Right hindlimb (tissue), 1 donor: ENCODE data around the gene NOL3.

Source experiments
- DNase-seq: peaks from one replicate; pipeline ENCODE4 v3.0.0-alpha.2; 2018

The NOL3 gene

DNA sequence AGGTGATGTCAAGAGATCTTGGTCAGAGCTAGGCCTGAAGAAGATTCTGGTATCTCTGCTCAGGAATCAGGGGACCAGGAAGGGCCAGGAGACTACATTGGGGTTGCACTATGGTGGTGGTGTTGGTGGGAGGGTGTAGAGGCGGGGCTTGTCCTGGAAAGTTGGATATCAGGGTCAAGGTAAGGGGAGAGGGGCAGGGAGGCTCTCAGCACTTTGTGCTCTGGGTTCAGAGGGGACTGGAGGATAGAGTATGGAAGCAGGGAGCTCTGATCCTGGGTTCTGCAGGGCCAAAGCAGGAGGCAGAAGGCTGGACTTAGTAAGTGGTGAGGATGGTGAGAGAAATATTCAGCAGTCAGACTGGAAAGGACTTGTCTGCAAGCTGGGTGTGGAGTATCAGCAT, 3.0 kb downstream of the NOL3 start:
- DNase-seq: no peak

DNA sequence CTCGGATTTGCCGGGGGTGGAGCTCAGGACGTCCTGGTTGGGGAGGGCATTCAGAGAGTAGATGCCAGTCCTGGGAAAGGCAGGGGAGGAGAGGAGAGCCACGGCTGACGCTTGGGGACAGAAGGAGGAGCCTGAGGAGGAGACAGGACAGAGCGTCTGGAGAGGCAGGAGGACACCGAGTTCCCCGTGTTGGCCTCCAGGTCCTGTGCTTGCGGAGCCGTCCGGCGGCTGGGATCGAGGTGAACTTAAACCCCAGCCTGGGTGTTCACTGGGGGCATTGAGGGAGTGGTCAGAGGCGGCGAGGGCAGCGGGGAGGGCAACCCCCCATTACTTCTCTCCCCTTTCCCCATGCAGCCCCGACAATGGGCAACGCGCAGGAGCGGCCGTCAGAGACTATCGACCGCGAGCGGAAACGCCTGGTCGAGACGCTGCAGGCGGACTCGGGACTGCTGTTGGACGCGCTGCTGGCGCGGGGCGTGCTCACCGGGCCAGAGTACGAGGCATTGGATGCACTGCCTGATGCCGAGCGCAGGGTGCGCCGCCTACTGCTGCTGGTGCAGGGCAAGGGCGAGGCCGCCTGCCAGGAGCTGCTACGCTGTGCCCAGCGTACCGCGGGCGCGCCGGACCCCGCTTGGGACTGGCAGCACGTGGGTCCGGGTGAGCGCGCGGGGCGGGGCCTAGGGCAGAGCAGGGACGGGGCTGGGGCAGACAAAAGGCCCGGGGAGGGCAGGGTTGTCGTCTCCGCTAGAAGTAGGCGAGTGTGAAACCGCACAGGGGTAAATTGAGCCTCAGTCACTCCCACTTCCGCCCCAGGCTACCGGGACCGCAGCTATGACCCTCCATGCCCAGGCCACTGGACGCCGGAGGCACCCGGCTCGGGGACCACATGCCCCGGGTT, 3.7 kb downstream of the NOL3 start:
- DNase-seq: peak; percentile 81

DNA sequence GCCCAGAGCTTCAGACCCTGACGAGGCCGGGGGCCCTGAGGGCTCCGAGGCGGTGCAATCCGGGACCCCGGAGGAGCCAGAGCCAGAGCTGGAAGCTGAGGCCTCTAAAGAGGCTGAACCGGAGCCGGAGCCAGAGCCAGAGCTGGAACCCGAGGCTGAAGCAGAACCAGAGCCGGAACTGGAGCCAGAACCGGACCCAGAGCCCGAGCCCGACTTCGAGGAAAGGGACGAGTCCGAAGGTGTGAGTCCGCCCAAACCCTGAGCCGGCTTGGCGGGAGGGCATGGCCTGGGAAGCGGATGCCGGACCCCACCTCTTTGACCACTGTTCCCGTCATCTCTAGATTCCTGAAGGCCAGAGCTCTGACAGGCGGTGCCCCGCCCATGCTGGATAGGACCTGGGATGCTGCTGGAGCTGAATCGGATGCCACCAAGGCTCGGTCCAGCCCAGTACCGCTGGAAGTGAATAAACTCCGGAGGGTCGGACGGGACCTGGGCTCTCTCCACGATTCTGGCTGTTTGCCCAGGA, 4.4 kb downstream of the NOL3 start:
- no peak for DNase-seq

DNA sequence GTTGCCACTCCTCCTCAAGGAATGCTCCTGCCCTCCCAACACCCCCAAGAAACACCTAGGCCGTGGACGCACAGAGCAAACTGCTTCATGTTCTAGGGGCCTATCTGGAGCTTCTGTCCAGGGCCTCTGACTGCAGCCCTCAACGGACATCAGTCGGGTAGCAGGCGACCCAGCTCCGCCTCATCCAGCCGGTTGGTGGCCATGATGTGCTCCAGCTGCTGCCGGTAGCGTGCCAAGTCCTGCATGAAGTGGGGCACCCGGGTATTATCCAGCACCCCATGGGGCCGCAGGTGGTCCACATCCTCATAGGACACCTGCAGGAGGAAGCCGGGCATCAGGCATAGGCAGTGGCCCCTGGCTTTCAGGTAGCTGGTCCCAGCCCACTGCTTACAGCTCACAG, 6.3 kb downstream of the NOL3 start:
- DNase-seq: no peak

DNA sequence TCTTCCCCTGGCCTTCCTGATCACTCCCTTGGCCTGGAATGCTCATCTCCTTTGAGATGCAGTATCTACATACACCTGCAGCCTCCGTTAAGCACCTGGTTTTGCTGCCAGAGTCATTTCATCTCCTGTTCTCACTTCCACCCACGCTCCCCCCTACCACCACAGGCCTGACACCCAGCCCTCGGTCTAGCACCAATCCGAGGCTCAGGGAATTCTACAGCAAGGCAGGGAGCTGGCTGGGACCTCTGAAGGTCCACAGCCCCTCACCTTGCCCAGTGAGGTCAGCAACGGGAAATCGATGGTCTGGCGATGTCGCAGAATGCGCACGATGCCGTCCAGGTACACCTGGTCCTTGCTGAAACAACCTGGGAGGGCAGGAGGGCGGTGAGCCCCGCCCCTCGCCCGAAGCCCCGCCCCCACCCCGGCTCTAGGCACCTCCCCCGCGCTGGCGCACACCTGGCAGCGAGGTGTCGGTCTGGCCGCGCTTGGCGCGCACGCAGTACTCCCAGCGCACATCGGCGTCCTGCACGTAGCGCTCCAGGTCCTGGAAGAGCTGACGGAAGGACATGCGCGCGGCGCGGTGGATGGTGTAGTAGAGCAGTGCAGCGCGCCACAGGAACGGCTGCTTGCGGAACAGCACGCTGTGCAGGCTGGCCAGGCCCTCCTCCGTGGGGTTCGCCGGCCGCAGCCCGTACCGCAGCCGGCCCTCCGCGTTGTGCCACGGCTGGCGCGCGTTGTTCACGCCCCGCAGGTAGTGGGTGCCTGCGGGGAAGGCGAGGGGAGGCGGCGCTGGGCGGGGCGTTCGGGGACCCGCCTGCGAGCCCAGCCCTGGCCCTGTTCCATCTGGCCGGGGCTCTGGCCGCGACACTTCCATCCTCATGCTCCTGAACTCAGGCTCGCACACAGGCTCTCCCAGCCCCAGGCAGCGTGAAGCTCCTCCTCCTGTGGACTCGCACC, 7.7 kb downstream of the NOL3 start:
- peak; percentile 76 for DNase-seq

DNA sequence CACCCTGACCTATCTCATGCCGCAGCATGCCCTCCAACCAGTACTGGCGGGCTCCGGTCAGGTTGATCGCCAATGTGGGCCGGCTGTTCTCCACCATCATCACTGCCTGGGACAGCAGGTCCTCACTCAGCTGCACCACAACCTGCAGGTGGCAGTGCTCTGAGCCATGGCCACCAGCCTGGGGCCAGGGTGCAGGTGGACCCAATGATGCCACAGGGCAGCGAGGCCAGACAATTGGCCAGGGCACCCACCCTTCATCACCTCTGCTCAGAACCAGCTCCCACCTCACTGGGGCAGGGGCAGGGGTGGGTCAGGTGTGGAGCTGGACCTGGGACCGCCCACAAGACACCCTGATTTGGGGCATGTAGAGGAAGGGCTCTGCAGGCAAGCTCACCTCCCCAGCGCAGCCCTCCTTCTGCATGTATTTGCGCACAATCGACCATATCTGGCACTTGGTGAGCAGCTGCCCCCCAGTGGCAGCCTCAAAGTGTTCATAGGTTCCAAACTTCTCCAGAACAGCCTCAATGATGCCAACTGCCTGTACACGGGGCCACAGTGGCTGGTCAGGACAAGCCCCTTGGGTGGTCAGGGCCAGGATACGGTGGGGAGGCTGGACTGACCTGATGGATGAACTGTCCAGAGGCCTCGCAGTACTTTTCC, 9.2 kb downstream of the NOL3 start:
- no peak for DNase-seq

DNA sequence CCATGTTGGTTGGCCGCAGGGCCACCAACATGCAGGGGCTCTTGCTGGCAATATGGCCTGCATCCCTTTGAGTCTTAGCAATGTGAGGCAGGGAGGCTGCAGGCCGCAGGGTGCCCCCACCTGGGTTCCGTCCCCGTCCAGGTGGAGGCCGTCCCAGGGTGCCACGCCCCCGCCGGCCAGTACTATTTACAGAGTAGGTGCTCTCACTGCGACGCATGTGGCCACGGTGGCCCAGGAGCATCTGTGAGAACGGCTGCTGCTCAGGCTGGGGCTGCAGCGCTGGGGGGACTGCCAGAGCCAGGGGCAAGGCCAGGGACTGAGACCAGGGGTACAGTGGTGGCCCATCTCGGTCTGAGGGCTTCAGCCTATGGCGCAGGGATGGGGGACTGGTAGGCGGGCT, 9.8 kb downstream of the NOL3 start:
- no peak for DNase-seq

DNA sequence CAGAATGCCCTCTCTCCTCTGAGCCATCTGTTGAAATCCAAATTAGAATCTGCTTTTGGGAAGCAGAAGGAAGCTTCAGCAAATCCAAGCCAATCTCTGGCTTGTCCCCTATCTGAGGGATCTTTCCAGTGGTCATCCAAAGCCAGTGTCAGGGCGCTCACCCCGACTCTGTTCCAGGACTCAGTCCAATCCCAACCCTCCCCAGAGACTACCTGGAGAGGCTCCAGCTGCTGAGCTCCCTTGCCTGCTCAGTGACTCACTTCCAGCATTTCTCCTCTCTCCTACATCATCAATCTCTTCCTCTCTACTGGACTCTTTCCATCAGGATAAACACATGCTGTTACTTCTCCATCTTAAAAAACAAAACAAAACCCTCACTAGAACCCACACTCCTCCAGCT, 11.0 kb downstream of the NOL3 start:
- DNase-seq: no peak

DNA sequence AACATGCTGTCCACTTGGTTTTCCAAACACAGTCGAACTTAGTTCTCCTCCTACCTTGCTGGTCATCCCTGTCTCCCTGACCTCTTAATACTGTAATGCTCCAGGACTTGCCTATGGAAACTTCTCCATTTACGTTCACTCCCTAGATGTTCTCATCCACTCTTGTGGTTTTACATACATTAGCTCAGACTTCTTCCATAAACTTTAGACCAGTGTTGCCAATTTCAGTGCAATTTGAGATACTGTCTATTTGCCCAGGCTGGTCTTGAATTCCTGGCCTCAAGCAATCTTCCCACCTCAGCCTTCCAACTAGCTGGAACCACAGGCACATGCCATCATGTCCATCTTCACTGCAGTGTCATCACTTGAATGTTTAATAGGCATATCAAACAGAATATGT, 11.9 kb downstream of the NOL3 start:
- no peak for DNase-seq

DNA sequence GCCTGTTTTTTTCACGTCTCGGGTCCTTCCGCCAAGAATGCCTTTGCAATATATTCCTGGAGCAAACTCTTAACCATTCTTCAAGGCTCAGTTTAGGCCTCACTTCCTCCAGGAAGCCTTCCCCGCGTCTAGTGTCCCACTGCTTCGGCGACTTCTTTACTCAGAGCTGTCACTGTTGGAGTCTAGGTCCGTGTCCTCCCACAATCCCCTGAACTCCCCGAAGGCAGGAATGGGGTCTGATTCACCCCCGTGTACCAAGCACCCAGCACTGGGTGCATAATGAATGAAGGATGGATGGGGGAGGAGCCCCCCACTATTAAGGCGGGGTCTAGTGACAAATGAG, 12.9 kb downstream of the NOL3 start:
- no peak for DNase-seq

DNA sequence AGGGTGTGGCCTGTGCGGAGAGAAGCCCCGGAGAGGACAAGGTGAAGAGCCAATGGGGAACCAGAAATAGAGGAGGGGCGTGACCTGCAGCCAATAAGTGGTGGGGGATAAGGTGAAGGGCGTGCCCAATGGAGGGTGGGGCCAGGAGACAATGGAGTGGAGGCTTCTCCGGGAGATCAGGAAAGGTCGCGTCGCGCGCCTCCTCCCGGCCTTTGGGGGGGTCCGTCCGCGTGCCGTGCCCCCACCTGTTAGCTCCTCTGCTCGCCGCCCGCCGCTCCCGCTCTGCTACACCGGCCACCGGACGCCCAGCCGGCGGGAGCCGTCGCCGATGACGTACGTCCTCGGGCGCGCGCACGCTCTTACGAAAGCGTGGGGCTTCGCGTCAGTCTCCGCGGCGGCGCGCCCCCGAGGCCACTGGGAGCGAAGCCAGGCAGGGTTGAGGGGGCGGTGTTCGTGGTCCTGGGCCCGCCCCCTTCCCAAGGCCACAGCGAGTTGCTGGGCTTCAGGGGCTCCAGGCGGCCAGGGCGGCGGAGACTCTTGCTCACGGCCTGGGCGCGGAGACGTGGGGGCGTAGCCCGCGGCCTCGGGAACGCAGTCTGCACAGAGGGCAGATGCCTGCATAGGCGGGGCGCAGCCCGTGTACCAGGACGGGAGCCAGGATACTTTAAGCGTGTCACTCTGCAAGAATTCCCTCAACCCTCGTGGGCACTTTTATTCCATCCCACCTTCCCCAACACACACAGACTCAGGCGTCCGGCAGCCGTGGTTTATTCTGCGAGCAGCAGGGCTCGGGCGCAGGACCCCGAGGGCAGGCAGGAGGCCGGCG, 13.5 kb downstream of the NOL3 start, which contains the start of gene MATCAP1:
MATCAP1 (minus strand) TSS at position 337 of the 826 bp plus-strand sequence. CDS start 3,353 bp downstream, outside the sequence.
- DNase-seq: peak; percentile 97

DNA sequence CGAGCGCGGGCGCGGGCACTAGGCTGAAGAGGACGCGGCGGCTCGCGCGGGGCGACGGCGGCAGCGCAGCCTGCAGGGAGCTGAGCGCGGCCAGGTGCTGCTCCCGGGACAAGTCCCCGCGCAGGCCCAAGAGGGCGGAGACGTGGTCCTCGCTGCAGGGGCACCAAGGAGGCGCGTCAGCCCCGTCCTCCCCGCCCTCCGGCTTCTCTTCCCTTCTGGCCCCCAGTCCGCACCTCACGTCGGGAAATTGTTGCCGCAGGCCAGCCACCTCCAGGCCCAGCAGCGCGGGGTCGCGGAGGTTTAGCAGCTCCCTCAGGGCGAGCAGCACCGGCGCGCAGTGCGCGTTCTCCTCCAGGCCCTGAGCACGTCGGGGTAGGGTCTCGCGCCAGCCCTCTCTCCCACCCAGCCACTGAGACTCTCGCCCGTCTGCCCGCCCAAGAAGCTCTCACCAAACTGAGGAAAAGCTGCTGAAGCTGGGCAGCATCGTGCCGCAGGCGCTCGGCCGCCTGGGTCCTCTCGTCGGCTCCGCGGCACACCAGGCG, 14.2 kb downstream of the NOL3 start:
- DNase-seq: no peak

DNA sequence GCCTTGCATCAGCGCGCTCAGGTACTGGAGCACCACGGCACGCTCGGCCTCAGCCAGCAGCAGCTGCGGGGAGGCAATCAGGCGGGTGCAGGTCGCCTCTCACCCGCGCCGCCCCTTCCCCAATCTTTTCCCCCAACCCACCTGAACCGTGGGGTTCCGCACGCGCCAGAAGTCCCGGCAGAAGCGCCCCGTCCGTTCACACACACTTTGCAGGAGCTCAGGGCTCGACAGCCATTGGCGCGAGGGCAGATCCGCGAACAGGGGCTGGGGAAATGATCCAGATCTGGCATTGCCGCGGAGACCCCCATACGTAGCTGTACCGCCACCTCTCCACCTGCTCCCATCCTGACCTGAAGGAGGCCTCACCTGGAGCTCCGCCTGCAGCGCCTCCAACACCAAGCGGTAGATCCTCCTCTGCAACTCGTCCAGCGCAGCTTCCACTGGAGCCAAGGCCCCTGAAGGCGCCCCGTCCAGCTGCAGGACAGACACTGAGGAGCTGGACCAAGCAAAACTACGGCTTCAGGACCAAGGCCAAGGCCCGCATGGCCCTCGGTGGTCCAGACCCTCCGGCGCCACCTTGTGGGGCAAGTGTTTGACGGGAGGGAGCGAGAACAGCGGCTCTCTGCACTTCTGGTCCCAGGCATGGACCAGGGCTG, 14.8 kb downstream of the NOL3 start:
- DNase-seq: peak; percentile 94

DNA sequence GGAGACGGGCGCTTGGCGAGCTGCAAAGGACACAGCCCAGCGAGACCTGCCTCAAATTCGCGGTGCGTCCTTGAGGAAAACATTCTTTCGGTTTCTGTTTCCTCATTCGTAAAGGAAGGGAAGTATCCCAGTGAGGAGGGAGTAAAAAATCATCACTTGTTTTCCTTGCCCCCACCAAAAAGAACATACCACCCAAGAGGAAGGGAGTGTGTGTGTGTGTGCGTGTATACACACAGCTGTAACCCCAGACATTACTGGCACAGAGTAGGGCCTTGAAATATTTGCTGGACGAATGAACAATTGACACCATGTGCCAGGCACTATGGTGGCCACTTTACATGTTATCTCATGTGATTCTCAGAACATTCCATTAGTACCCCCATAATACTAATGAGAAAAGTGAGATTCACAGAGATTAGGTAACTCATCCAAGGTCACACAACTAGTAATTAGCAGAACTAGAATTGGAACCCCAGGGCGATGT, 15.4 kb downstream of the NOL3 start:
- no peak for DNase-seq

DNA sequence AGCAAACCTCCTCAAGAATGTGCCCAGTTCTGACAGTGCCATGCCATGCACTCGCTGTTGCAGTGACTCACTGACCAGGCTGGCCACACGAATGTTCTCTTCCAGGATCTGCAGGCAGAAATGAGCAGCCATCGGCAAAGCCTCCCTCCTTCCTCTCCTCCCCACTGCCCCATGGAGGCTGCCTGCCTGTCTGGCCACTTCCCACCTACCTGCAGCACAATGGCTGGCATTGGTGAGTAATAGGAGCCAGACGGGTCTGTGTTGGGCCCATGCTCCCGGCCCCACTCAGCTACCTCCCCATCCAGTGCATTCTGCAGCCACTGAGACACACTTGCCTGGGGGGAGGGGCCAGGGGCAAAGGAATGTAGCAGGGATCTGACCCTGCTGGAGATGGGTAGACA, 16.2 kb downstream of the NOL3 start:
- DNase-seq: no peak

DNA sequence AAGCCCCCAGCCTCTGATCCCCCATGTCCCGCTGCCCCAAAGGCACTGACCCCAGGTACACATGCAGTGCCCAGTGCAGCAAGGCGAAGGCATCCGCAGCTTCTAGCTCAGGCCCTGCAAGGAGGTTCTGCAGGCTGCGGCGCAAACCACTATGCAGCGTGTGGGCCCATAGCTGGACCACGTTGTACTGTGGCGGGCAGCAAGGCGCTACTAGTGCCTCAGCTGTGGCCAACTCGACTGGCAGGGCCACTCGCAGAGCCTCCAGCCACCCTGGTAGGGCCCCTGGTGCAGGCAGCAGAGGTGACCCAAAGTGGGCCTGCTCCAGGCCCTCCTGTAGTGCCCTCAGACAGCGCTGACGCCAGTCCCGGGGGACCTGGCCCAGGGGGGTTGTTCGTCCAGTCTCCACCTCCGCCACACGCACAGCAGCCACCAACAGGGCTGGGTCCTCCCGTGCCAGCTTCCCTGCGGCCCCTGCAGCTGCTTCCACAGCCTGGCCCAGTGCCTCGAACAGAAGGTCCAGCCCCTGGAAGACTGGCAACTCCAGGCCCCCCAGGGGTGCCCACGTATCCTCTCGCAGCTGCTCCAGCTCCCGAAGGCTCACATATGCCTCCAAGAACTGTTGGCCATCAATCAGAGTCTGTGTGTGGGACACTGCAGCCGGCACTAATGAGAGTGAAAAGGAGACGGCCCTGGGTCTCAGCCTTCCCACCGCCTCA, 17.0 kb downstream of the NOL3 start:
- DNase-seq: peak; percentile 72

DNA sequence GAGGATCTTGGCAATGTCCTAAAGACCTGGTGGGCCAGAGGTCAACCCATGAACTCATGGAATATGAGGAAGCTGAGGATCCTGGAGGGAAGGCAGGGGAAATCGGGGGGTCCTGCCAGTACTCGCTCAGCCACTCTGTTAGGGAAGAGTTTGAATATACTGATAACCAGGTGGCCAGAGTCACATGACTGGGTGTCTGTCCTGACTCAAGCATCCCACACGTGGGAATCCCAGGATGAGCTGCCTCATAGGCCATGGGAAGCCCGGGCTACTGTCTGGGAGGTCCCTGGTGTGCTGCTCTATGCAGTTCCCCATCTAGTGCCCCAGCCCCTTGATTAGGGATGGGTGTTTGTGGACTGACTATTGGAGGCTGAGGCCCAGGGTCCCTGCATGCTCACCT, 18.0 kb downstream of the NOL3 start:
- DNase-seq: no peak

DNA sequence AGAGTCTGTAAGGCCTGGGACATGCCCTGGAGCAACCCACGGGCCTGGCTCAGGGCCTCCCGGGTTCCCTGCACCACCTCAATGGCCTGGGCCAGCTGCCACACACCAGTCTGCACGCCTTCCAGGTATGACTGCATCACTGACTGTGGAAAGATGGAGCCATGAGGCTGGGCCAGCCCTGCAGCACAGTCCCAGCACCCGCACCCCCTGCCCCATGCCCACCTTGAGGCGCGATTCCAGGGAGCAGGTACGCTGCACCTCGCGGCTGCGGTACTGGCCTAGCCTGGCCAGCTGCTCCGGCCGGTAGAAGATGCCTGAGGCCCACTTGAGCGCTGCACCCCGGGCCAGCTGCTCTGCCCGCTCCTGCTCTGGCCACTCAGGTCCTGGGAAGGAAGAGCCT, 18.5 kb downstream of the NOL3 start:
- DNase-seq: no peak

DNA sequence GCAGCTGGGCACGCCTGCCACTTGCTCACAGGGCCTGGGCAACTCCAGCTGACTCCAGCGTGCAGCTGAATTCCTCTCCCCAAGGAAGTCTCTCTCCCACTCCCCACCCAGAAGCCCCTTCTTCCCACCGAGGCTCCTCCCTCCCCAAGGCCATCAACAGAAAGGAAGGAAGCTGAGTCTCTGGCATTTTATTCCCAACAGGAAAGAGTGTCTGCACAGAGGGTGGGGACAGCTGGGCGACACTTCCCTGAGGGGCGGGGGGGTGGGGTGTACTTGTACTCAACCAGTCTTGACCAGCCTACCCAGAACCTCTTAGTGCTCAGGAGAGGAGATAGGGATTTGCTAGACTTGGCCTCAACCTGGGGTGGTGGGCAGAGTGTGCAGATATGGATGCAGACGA, 19.7 kb downstream of the NOL3 start, which contains the start of gene EXOC3L1:
EXOC3L1 (minus strand) TSS at position 96 of the 400 bp plus-strand sequence. CDS start 460 bp downstream, outside the sequence.
- DNase-seq: no peak
